T-helper 17 cell (primary cell): ENCODE measurements around the gene ETV2. TPM values are rescaled to one million over a fixed set of nuclear protein-coding genes. Genes with fewer than 3 reads are reported as not detected.
A peak's percentile ranks its signal among the peaks of the same experiment; 100 is the strongest.

Experiments used
- ATAC-seq: fragments of 150-1000 bp; cut with Tn5 transposase; 2 replicates; pipeline ENCODE4 v1.10.0; 2021; ENCODE audit warnings: mild to moderate bottlenecking, moderate library complexity
- DNase-seq, 3 donors: peaks; one replicate each; pipeline versions ENCODE4 v3.0.0 to v3.0.0-alpha.2; 2020 to 2021
- H3K9me3 ChIP-seq: one replicate; pipeline ENCODE4 v1.7.0; 2013; ENCODE audit warnings: low read length, mild to moderate bottlenecking; ENCODE audit not compliant: control insufficient read depth, poor library complexity, severe bottlenecking
- H3K27ac Mint-ChIP-seq: one replicate; pipeline ENCODE4 v1.8.0; 2022; ENCODE audit warnings: mild to moderate bottlenecking, moderate library complexity, mixed read lengths
- H3K27me3 Mint-ChIP-seq: one replicate; pipeline ENCODE4 v1.8.0; 2022; ENCODE audit warnings: mixed read lengths
- H3K36me3 Mint-ChIP-seq: one replicate; pipeline ENCODE4 v1.8.0; 2022; ENCODE audit warnings: low read depth, mixed read lengths
- H3K4me1 Mint-ChIP-seq: one replicate; pipeline ENCODE4 v1.8.0; 2022; ENCODE audit warnings: mild to moderate bottlenecking, mixed read lengths
- H3K4me3 Mint-ChIP-seq: one replicate; pipeline ENCODE4 v1.8.0; 2022; ENCODE audit warnings: mild to moderate bottlenecking, moderate library complexity, mixed read lengths
- total RNA-seq, 4 donors: library from RNA in 2 of 4; stranded (reverse) in 2 of 4; gene quantifications; one replicate each; pipeline ENCODE4 v1.2.3 and lab custom pipeline; 2022 to 2026

The ETV2 gene
- total RNA-seq, 2 donors from 2014 or later, result 0.50 to 0.52 TPM

DNA sequence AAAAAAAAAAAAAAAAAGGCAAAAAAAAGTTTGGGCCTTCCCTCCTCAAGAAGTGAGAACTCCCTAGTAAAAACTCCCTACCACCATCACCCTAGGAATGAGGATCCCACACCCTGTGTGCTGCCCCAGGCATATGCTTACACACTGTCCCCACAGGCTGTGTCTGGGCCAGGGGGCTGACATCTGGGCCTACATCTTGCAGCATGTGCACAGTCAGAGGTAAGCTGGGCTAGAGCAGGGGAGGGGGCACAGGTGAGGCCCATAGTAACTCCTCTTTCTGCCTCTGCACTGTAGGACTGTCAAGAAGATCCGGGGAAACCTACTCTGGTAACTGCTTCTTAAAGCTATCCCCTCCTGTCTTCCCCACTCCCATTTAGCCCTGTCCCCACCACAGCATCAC, 28.0 kb upstream of the ETV2 start:
- no peak for ATAC-seq
- Mint-ChIP-seq H3K27me3 (no peaks in the 10 kb centered on the region), H3K36me3 (peaks cover 2% of the 10 kb centered on the region), H3K27ac (peak overlapping the region; percentile 85), H3K4me1 (peaks cover 17% of the 10 kb centered on the region), H3K4me3 (peak overlapping the region; percentile 85)
- no peak for DNase-seq
- no peaks in the 10 kb centered on the region for H3K9me3 ChIP-seq

DNA sequence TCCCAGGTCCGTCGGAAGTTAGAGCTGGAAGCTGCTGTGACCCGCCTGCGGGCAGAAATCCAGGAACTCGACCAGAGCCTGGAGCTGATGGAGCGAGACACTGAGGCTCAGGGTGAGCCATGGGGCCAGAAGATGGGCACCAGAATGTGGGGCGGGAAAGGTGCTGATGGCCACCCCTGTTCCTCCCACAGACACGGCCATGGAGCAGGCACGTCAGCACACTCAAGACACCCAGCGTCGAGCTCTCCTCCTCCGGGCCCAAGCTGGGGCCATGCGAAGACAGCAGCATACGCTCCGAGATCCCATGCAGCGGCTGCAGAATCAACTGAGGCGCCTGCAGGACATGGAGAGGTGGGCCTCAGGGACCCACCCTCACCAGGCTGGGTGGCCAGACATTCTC, 26.5 kb upstream of the ETV2 start:
- Mint-ChIP-seq H3K27ac (no peak overlapping the region), H3K4me3 (no peak overlapping the region), H3K27me3 (no peaks in the 10 kb centered on the region), H3K4me1 (peaks cover 11% of the 10 kb centered on the region), H3K36me3 (peaks cover 2% of the 10 kb centered on the region)
- no peaks in the 10 kb centered on the region for H3K9me3 ChIP-seq
- ATAC-seq, result no peak
- DNase-seq, result no peak

DNA sequence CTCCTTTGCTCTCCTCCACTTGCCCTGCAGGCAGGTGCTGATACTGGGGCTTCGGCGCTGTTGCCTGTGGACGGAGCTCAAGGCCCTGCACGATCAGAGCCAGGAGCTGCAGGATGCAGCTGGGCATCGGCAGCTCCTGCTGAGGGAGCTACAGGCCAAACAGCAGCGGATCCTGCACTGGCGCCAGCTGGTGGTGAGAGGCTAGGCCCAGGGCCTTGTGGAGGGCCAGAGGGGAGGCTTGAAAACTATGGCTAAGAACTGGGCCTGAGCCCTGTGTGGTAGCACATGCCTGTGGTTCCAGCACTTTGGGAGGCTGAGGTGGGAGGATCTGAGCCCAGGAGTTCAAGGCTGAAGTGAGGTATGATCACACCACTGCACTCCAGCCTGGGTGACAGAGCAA, 22.7 kb upstream of the ETV2 start:
- no peak overlapping the region for H3K27ac Mint-ChIP-seq
- ATAC-seq (no peak), DNase-seq (no peak)
- H3K4me3 Mint-ChIP-seq, result no peak overlapping the region
- H3K4me1 Mint-ChIP-seq, result peaks cover 3% of the 10 kb centered on the region
- H3K27me3 Mint-ChIP-seq, result no peaks in the 10 kb centered on the region
- H3K9me3 ChIP-seq, result no peaks in the 10 kb centered on the region
- peaks cover 2% of the 10 kb centered on the region for H3K36me3 Mint-ChIP-seq

DNA sequence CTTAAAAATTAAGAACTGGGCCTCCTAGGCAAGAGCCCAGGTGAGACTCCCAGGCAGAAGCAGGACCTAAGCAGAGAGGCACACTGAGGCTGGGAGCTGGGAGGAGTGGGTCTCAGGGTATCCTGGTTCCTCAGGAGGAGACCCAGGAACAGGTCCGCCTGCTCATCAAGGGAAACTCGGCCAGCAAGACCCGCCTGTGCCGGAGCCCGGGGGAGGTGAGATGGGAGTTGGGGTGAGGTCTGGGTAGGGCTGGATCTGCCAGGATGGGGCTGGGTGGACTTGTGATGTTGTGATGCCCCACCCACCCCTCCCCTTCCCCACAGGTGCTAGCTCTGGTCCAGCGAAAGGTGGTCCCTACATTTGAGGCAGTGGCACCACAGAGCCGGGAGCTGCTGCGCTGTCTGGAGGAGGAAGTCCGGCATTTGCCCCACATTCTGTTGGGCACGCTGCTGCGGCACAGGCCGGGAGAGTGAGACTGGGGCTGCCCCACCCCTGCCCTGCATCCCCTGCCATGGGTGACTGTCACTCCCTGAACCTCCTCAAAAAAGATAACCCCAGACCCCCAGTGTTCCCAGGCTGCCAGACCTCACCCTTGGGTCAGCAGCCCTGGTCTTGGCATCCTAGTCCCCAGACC, 22.1 kb upstream of the ETV2 start:
- H3K4me3 Mint-ChIP-seq, result no peak overlapping the region
- H3K4me1 Mint-ChIP-seq, result peaks cover 3% of the 10 kb centered on the region
- H3K27me3 Mint-ChIP-seq, result no peaks in the 10 kb centered on the region
- DNase-seq (no peak), ATAC-seq (no peak)
- peaks cover 2% of the 10 kb centered on the region for H3K36me3 Mint-ChIP-seq
- H3K27ac Mint-ChIP-seq, result no peak overlapping the region
- no peaks in the 10 kb centered on the region for H3K9me3 ChIP-seq

DNA sequence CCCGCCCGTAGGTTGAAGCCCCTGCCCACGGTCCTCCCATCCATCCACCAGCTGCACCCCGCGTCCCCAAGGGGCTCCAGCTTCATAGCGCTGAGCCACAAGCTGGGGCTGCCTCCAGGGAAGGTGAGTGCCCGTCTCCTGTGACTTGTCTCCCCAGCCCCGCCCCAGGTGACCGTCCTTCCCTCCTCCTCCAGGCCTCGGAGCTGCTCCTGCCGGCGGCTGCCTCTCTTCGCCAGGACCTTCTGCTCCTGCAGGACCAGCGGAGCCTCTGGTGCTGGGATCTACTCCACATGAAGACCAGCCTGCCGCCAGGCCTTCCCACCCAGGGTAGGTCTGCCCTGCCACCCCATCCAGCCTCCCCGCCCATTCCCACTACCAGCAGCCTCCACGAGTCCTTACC, 21.5 kb upstream of the ETV2 start:
- H3K4me1 Mint-ChIP-seq, result peaks cover 3% of the 10 kb centered on the region
- no peak for ATAC-seq
- H3K4me3 Mint-ChIP-seq, result no peak overlapping the region
- no peak for DNase-seq
- no peaks in the 10 kb centered on the region for H3K27me3 Mint-ChIP-seq
- H3K9me3 ChIP-seq, result no peaks in the 10 kb centered on the region
- H3K27ac Mint-ChIP-seq, result no peak overlapping the region
- peaks cover 2% of the 10 kb centered on the region for H3K36me3 Mint-ChIP-seq

DNA sequence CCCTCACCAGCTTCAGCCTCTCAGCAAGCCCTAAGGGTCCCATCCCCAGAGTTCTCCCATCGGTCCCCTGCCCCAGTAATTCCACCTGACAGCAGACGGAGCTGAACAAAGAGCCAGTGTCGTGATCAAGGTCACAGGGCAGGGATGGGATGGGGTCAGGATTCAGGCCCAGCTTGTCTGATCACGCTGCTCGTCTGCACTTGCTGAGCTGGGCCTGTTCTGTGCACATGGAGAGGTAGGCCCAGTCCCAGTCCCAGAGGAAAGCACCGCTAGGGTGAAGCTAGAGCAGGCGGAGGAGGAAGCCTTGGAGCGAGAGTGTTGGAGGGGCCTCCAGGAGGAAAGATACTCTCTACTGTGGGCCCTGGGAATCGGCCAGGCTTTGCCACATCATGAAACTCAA, 19.8 kb upstream of the ETV2 start:
- Mint-ChIP-seq H3K27me3 (no peaks in the 10 kb centered on the region), H3K4me3 (no peak overlapping the region), H3K27ac (peak overlapping the region; percentile 51), H3K4me1 (peaks cover 2% of the 10 kb centered on the region), H3K36me3 (no peaks in the 10 kb centered on the region)
- ATAC-seq (no peak), DNase-seq (no peak)
- no peaks in the 10 kb centered on the region for H3K9me3 ChIP-seq

DNA sequence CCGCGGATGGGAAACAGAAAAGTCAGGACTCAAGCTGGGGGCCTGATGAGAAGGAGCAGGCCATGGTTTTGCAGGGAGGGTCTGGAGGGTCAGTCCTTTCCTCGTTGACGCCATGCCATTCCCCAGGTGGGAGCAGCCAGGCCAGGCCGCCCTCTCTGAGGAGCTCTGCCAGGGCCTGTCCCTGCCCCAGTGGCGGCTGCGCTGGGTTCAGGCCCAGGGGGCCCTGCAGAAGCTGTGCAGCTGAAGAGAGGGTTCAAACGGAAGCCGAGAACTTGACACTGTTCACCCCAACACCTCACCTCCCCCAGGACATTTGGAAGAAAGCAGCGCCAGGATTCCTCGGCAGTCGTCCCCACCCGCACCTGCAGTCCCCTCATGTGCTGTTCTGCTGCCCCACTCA, 18.8 kb upstream of the ETV2 start:
- H3K36me3 Mint-ChIP-seq, result no peaks in the 10 kb centered on the region
- no peak overlapping the region for H3K4me3 Mint-ChIP-seq
- peaks cover 2% of the 10 kb centered on the region for H3K4me1 Mint-ChIP-seq
- DNase-seq, result no peak
- no peak overlapping the region for H3K27ac Mint-ChIP-seq
- ATAC-seq, result no peak
- H3K27me3 Mint-ChIP-seq, result no peaks in the 10 kb centered on the region
- no peaks in the 10 kb centered on the region for H3K9me3 ChIP-seq

DNA sequence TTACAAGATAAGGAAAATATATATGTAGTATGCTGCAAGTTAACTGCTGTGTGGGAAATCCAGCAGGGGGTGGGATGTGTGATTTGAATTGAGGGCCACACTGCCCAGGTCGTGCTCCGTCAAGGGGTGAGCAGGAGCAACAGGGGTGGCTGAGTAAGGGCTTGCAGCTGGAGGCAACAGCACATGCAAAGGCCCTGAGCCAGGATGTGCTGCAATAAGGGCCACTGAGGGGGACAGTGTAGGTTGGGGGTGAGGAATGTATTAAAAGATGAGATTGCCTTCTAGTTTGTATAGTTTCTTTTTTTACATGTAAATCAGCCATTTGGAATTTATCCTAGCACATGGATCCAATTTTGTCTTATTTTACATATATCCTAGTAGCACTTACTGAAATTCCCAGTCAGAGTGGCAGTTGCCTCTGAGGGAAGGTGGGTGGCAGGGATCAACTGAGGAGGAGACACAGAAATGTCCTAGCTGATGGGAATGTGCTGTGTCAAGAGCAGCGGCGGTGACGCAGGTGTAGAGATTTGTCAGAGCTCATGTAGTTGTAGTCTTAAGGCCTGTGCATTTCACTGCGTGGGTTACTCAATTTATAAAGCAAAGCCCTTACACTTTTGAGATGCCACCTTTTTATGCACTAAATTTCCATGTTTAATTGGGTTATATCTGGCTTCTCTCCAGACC, 18.1 kb upstream of the ETV2 start:
- DNase-seq, result no peak
- no peaks in the 10 kb centered on the region for H3K36me3 Mint-ChIP-seq
- H3K4me1 Mint-ChIP-seq, result peaks cover 6% of the 10 kb centered on the region
- ATAC-seq, result no peak
- no peaks in the 10 kb centered on the region for H3K9me3 ChIP-seq
- no peaks in the 10 kb centered on the region for H3K27me3 Mint-ChIP-seq
- H3K27ac Mint-ChIP-seq, result no peak overlapping the region
- H3K4me3 Mint-ChIP-seq, result no peak overlapping the region

DNA sequence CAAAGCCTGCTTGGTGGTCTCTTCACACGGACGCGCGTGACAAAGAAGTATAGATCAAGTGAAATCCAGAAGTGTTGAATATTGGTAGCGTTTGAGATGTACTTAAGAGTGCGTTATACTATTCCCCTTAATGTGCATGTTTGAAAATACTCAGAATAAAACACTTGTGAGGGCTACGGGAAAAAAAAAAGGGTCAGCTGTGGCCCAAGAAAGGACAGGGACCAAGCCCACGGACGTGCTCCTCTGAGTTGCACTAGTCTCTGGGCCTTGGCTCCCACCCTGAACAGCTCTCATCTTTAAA, 13.3 kb upstream of the ETV2 start:
- no peaks in the 10 kb centered on the region for H3K27me3 Mint-ChIP-seq
- DNase-seq (no peak), ATAC-seq (no peak)
- H3K9me3 ChIP-seq, result no peaks in the 10 kb centered on the region
- peaks cover 26% of the 10 kb centered on the region for H3K4me1 Mint-ChIP-seq
- peaks cover 14% of the 10 kb centered on the region for H3K36me3 Mint-ChIP-seq
- H3K27ac Mint-ChIP-seq, result peak overlapping the region; percentile 97
- H3K4me3 Mint-ChIP-seq, result peak overlapping the region; percentile 99

DNA sequence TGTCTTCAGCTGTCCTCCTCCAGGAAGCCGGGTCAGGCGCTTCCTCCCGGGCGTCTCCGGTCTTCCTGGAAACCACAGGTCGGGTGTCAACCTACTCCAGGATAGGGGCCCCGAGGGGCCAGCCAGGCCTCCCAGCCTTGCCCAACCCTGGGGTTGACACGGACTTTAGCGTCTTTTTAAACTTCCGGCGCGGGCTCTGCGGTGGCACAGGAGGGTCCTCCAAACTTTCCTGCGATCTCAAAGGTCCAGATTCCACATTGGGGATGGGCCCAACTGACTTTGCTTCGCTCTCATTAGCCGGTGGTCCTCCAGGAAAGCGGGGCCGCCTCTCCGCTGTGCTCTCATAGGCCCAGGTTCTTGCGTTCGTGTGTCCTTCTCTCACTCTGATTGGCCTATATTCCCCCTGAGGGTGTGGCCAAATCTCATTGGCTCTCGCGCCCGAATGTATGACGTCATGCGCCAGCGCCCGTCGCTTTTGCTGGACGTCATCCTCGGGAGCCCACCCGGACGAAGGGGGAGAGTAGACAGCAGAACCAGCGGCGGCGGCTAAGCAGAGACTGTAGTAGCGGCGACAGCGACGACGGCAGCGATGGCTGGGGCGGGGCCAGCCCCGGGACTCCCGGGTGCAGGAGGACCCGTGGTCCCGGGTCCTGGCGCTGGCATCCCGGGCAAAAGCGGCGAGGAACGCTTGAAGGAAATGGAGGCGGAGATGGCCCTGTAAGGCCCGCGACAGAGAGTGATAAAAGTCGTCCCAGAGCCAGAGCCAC, 12.8 kb upstream of the ETV2 start, which contains the start of gene RBM42:
Gene RBM42, plus strand, starts transcription at position 472 of the 767 bp plus-strand sequence. Its CDS starts 118 bp downstream, at position 590.
- DNase-seq, result peak; percentile 84 to 95 (median 91)
- Mint-ChIP-seq H3K27ac (peak within 1 kb of the TSS; percentile 97), H3K36me3 (peaks cover 17% of the 10 kb centered on the region), H3K27me3 (no peaks in the 10 kb centered on the region), H3K4me3 (peak within 1 kb of the TSS; percentile 99), H3K4me1 (peaks cover 28% of the 10 kb centered on the region)
- no peaks in the 10 kb centered on the region for H3K9me3 ChIP-seq
- peak; percentile 99 for ATAC-seq

DNA sequence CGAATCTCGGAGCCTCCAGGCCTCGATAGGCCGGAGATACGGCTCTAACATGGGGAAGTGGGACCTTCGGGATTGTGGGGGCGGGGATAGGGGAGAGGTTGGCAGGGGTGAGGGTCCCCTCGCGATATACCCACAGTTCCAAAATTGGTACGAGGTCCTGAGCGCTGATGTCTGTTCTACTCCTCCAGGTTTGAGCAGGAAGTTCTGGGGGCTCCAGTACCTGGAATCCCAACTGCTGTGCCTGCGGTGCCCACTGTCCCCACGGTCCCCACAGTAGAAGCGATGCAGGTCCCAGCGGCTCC, 12.3 kb upstream of the ETV2 start:
- H3K27me3 Mint-ChIP-seq, result no peaks in the 10 kb centered on the region
- H3K27ac Mint-ChIP-seq, result peak overlapping the region; percentile 97
- ATAC-seq, result no peak
- no peak for DNase-seq
- no peaks in the 10 kb centered on the region for H3K9me3 ChIP-seq
- H3K4me3 Mint-ChIP-seq, result peak overlapping the region; percentile 99
- H3K4me1 Mint-ChIP-seq, result peaks cover 28% of the 10 kb centered on the region
- H3K36me3 Mint-ChIP-seq, result peaks cover 17% of the 10 kb centered on the region

DNA sequence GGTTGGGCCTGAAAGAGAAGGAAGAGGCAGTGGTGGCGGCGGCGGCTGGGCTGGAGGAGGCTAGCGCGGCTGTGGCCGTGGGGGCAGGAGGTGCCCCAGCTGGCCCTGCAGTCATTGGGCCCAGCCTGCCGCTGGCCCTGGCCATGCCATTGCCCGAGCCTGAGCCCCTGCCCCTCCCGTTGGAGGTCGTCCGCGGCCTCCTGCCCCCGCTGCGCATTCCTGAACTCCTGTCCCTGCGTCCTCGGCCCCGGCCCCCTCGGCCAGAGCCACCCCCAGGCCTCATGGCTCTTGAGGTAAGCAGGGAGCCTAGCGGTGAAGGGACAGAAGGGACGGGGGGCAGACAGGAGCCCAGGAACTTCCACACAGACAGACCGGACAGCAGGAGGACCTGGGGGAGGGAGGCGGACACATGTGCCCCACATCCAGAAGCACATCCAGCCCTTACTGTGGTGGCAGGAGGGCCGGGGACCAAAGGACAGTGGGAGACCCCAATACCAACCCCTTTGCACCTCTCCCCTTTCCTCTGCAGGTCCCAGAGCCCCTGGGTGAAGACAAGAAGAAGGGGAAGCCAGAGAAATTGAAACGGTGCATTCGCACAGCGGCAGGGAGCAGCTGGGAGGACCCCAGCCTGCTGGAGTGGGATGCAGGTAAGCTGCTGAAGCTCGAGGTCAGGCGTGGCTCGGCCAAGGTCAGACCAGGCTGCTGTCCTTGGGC, 7.7 kb upstream of the ETV2 start:
- DNase-seq (no peak), ATAC-seq (no peak)
- Mint-ChIP-seq H3K27me3 (no peaks in the 10 kb centered on the region), H3K4me3 (no peak overlapping the region), H3K4me1 (peaks cover 19% of the 10 kb centered on the region), H3K27ac (no peak overlapping the region), H3K36me3 (peaks cover 22% of the 10 kb centered on the region)
- H3K9me3 ChIP-seq, result no peaks in the 10 kb centered on the region

DNA sequence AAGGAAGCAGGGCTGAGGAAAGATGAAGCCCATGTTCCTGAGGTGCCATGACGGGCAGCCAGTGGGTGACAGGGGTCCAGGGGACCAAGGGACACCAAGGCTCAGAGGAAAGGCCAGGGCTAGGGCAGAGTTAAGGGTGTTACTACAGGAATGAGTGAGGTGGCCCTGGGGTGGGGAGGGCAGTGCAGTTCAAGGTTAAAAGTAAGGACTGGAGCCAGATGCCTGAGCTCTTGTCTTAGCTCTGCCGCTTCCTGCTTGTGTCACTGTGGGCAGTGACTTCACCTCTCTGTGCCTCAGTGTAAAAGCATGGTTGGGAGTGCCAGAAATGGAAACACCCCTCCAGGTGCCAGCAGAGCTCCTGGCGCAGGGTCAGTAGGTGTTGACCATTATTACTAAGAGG, 4.9 kb upstream of the ETV2 start:
- no peak overlapping the region for H3K27ac Mint-ChIP-seq
- H3K4me3 Mint-ChIP-seq, result no peak overlapping the region
- no peaks in the 10 kb centered on the region for H3K27me3 Mint-ChIP-seq
- H3K9me3 ChIP-seq, result no peaks in the 10 kb centered on the region
- ATAC-seq, result no peak
- peaks cover 16% of the 10 kb centered on the region for H3K36me3 Mint-ChIP-seq
- peaks cover 8% of the 10 kb centered on the region for H3K4me1 Mint-ChIP-seq
- no peak for DNase-seq
